Gastrocnemius medialis (tissue), 4 donors: Measurements from ENCODE around the gene SLC16A9. TPM values are rescaled to one million over a fixed set of nuclear protein-coding genes. Genes with fewer than 3 reads are reported as not detected.

Experiments
- ATAC-seq, 2 donors: fragments of 150-250 bp; one replicate each; pipeline ENCODE4 v1.9.1; 2016
- DNase-seq, 2 donors: peaks; one replicate each; pipeline ENCODE4 v3.0.0-alpha.2; 2019
- H3K27ac ChIP-seq, 4 donors: fragments of 200-600 bp; sonication (generic); 1 replicate in 1 of 4; 2 replicates in 3 of 4; pipeline ENCODE4 v1.5.1; 2016 to 2018; ENCODE audit warnings: mild to moderate bottlenecking in 2 of 4, moderate library complexity in 1 of 4
- H3K27me3 ChIP-seq, 3 donors: fragments of 200-600 bp; sonication (generic) in 2 of 3; 1 replicate in 1 of 3; 2 replicates in 2 of 3; pipeline versions ENCODE4 v1.5.1 to v1.6.0; 2016 to 2019; ENCODE audit warnings: mild to moderate bottlenecking in 1 of 3, moderate library complexity in 1 of 3
- H3K36me3 ChIP-seq, 2 donors: fragments of 200-600 bp; sonication (generic) in 1 of 2; one replicate each; pipeline ENCODE4 v1.5.1; 2017 to 2018
- H3K4me1 ChIP-seq, 2 donors: fragments of 200-600 bp; sonication (generic) in 1 of 2; one replicate each; pipeline ENCODE4 v1.5.1; 2016 to 2017; ENCODE audit warnings: mild to moderate bottlenecking in 2 of 2
- H3K4me3 ChIP-seq, 4 donors: fragments of 200-600 bp; sonication (generic) in 3 of 4; 1 replicate in 1 of 4; 2 replicates in 3 of 4; pipeline ENCODE4 v1.5.1; 2016 to 2019; ENCODE audit warnings: mild to moderate bottlenecking in 2 of 4
- H3K9me3 ChIP-seq, 3 donors: fragments of 200-600 bp; sonication (generic) in 2 of 3; 1 replicate in 1 of 3; 2 replicates in 2 of 3; pipeline ENCODE4 v1.5.1; 2016 to 2019
- POLR2A ChIP-seq, 2 donors: fragments of 450-650 bp; IDR thresholded peaks; one replicate each; pipeline ENCODE4 v1.6.1; 2017; ENCODE audit warnings: antibody characterized with exemption in 2 of 2, mild to moderate bottlenecking in 2 of 2, moderate library complexity in 2 of 2
- in situ Hi-C, 4 donors: fragments of 200-750 bp; cut with MboI; loops; one replicate each; pipeline versions ENCODE4 v1.15.0 to v1.8.0; 2017; ENCODE audit warnings: low sequenced_read_pairs in 4 of 4
- intact Hi-C: fragments of 100-400 bp; cut with DNase I; formaldehyde crosslinking; loops from one replicate; pipeline ENCODE4 v1.15.1; 2023; ENCODE audit warnings: low total_unique reads
- total RNA-seq, 4 donors: library from RNA; depleted of rRNA; stranded (reverse); fragments of >200 nt; gene quantifications; one replicate each; pipeline versions ENCODE4 v1.1.0 to v1.2.3, GENCODE V29; 2016
- TF ChIP-seq, protein P1 (sequence below), 5 experiments: fragments of 450-650 bp in 3 of 5; fragments of 200-600 bp in 2 of 5; sonication (generic) in 2 of 5; IDR thresholded peaks in 4 of 5; conservative IDR thresholded peaks in 1 of 5; 1 replicate in 4 of 5; 2 replicates in 1 of 5; pipeline ENCODE4 v1.5.1; 2016 to 2019; ENCODE audit warnings: antibody characterized with exemption in 5 of 5, mild to moderate bottlenecking in 3 of 5, moderate library complexity in 3 of 5

SLC16A9 gene
- total RNA-seq, 4 donors from 2014 or later: 0.73 to 7.4 (median 3.3) TPM

DNA sequence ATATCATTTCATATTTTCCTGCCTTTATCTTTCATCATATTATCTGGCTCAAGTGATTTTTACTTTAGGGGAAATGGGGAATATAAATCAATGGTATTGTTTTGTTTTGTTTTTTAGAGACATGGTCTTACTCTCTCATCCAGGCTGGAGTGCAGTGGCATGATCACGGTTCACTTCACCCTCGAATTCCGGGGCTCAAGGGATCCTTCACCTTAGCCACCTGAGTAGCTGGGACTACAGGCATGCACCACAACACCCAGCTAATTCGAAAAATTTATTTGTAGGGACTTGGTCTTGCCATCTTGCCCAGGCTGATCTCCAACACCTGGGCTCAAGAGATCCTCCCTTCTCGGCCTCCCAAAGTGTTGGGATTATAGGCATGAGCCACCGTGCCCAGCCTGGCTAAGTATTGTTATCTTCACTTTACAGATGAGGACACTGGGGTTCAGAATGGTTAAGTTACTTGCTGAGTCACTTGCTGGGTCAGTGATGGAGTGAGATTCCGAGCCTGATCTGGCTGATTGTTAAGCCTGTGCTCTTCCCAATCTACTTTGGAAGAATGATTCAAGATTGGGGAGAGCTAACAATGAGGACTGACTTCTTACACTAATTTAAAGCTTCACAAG is 3.7 kb upstream of the SLC16A9 start:
- DNase-seq (no peak), ATAC-seq (no peak)
- no peak overlapping the region for H3K4me3 ChIP-seq
- intact Hi-C loops: no loop called here
- H3K27ac ChIP-seq: peak overlapping the region in 1 of 4 donors; percentile 12
- peaks cover 12 to 20% of the 10 kb centered on the region in 2 donors for H3K4me1 ChIP-seq
- TF ChIP-seq, protein P1, sequence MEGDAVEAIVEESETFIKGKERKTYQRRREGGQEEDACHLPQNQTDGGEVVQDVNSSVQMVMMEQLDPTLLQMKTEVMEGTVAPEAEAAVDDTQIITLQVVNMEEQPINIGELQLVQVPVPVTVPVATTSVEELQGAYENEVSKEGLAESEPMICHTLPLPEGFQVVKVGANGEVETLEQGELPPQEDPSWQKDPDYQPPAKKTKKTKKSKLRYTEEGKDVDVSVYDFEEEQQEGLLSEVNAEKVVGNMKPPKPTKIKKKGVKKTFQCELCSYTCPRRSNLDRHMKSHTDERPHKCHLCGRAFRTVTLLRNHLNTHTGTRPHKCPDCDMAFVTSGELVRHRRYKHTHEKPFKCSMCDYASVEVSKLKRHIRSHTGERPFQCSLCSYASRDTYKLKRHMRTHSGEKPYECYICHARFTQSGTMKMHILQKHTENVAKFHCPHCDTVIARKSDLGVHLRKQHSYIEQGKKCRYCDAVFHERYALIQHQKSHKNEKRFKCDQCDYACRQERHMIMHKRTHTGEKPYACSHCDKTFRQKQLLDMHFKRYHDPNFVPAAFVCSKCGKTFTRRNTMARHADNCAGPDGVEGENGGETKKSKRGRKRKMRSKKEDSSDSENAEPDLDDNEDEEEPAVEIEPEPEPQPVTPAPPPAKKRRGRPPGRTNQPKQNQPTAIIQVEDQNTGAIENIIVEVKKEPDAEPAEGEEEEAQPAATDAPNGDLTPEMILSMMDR (IDR thresholded peaks at IDR 0.05 in 4 of 5, conservative IDR thresholded peaks at IDR 0.05 in 1 of 5): no peak
- TF ChIP-seq POLR2A (IDR thresholded peaks at IDR 0.05): no peak
- no peaks in the 10 kb centered on the region for H3K36me3 ChIP-seq
- in situ Hi-C loops: no loop called here
- no peaks in the 10 kb centered on the region for H3K9me3 ChIP-seq
- H3K27me3 ChIP-seq: no peaks in the 10 kb centered on the region

DNA sequence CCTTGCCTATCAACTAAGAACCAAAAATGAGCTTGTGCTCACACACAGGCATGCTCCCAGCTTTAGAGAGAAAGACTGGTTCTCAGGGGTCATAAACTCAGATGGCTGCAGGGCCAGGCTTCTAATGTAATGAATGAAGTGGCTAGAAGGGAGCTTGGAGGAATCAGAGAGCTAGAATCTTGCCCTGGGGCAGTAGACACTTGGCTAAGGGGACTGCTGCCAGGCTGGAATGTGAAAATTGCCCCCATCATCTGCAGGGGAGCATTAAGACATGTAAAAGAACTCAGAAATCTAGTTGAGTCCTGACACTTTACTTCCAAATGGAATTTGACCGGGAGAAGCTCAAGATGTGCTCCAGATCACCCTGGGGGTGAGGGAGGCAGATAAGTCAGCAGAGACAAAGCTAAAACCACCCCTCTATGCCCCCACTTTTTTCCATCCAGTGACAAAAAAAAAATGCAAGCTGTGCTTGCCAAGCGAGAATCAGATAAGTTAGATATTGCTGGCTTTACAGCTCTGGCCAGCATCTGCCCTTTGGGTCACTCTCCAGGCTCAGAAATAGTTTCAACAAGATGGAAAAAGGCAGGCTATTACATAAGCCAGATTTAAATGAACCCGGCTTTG is 2.3 kb upstream of the SLC16A9 start:
- no peak overlapping the region for H3K27ac ChIP-seq
- ATAC-seq: no peak

DNA sequence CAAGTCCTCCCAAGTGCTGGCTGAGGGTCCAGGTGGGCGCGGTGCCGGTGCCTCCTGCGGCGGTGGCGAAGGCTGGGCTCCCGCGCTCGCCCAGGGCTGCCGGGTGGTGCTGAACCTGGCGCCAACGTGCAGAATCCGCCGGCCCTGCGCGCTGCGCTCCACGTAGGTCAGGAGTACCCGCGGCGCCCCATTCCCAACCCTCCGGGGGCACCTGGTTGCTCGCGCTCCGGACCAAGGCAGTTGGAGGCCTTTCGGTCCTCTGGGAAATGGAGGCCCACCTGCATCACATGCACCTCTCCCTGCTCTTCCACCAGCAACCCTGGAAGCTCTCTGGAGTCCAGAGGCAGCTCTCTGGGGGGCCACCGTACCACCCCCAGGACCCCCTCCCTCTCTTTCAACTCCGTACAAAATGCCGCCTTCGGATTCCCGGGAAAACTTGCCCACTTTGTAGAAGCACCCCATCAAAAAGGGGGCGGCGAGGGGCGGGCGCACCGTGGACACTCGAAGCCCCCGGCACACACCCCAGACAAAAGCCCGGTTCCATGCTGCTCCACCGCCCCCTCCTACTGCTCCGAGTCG is 745 bp downstream of the SLC16A9 start:
- intact Hi-C loops (loop anchor here (2.0 to 5.0 kb wide), 3 partner anchors 44 to 96 kb away; partner anchors contain the start of gene MRLN), in situ Hi-C loops (loop anchor here in 2 of 4 donors (10.0 kb wide), 2 partner anchors 74 to 106 kb away; no protein-coding TSS in a partner anchor)
- Histone ChIP-seq H3K4me1 (peaks cover 10 to 13% of the 10 kb centered on the region in 2 donors), H3K4me3 (peak overlapping the region; percentile 71 to 86 (median 76)), H3K27ac (peak overlapping the region; percentile 62 to 86 (median 78)), H3K27me3 (no peaks in the 10 kb centered on the region), H3K36me3 (no peaks in the 10 kb centered on the region), H3K9me3 (no peaks in the 10 kb centered on the region)
- DNase-seq (peak; percentile 16 to 18), ATAC-seq (peak; percentile 44 to 54)
- TF ChIP-seq POLR2A (IDR thresholded peaks at IDR 0.05): no peak
- TF ChIP-seq, protein P1 (IDR thresholded peaks at IDR 0.05 in 4 of 5, conservative IDR thresholded peaks at IDR 0.05 in 1 of 5): no peak

More for the DNA sequence above, 2.3 kb upstream of the SLC16A9 start:
- no peak for TF ChIP-seq POLR2A (IDR thresholded peaks at IDR 0.05)
- TF ChIP-seq, protein P1 (IDR thresholded peaks at IDR 0.05 in 4 of 5, conservative IDR thresholded peaks at IDR 0.05 in 1 of 5): no peak
- H3K9me3 ChIP-seq: no peaks in the 10 kb centered on the region
- H3K27me3 ChIP-seq: no peaks in the 10 kb centered on the region
- H3K4me3 ChIP-seq: no peak overlapping the region
- peaks cover 17 to 20% of the 10 kb centered on the region in 2 donors for H3K4me1 ChIP-seq
- H3K36me3 ChIP-seq: no peaks in the 10 kb centered on the region
- DNase-seq: no peak
- intact Hi-C loops: no loop called here
- in situ Hi-C loops: no loop called here

DNA sequence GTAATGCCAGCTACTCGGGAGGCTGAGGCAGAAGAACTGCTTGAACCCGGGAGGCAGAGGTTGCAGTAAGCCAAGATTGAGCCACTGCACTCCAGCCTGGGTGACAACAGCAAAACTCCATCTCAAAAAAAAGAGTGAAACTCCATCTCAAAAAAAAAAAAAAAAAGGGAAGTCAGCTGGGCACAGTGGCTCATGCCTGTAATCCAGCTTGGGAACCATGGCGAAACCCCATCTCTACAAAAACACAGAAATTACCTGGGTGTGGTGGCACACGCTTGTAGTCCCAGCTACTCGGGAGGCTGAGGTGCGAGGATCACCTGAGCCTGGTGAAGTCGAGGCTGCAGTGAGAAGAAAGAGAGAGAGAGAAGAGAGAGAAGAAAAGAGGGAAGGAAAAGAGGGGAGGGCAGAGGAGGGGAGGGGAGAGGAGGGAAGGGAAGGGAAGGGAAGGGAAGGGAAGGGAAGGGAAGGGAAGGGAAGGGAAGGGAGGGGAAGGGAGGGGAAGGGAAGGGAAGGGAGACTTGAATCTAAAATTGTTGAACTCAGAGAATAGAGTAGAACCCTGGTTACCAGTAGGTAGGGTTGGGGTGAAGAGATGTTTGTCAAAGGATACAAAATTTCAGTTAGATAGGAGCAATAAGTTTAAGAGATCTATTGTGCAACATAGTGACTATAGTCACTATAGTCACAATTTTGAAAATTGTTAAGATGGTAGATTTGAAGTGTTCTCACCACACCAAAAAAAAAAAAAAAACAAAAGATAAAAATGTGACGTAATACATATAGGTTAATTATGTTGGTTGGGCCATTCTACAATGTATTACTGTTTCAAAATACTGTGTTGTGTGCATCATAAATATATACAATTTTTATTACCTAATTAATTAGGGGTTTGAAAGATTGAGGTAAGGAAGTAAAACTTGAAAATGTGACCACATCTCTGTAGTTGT is 2.5 kb downstream of the SLC16A9 start:
- Histone ChIP-seq H3K27me3 (no peaks in the 10 kb centered on the region), H3K9me3 (no peaks in the 10 kb centered on the region), H3K36me3 (no peaks in the 10 kb centered on the region), H3K27ac (no peak overlapping the region), H3K4me3 (no peak overlapping the region), H3K4me1 (peaks cover 8% of the 10 kb centered on the region in 2 donors)
- TF ChIP-seq, protein P1 (IDR thresholded peaks at IDR 0.05 in 4 of 5, conservative IDR thresholded peaks at IDR 0.05 in 1 of 5): no peak
- no peak for TF ChIP-seq POLR2A (IDR thresholded peaks at IDR 0.05)
- intact Hi-C loops: loop anchor here (5.0 kb wide), 1 partner anchor 80 kb away; no protein-coding TSS in a partner anchor
- DNase-seq: no peak
- no peak for ATAC-seq
- in situ Hi-C loops: loop anchor here in 2 of 4 donors (10.0 kb wide), 2 partner anchors 72 to 108 kb away; no protein-coding TSS in a partner anchor
